ENCODE results near the gene CDC73. TPM values are rescaled to one million over a fixed set of nuclear protein-coding genes. Genes with fewer than 3 reads are reported as not detected.

CDC73 gene
- total RNA-seq, 1 donor: 29.7 TPM

DNA sequence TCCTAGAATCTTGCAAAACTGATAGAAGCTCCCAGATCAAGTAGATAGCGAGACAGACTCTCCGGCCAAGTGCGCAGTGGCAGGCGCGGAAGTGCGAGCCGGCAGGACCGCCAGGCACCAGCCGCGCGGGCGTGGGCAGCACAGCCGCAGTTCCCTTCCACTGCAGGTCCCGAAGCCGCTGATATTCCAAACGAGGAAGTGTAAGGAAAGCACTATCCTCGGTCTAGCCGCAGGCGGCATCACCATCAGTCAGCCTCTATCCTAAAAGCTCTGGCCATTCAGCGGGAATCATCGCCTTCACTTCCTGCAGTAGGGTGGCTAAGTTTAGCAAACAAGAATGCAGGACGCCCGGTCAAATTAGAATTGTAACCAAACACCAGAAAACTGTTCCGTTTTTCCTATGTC lies 17.3 kb upstream of the CDC73 start:
- H3K79me2 ChIP-seq (ENCODE audit: insufficient read depth, low read length): peaks cover 44% of the 10 kb centered on the region
- peak overlapping the region; percentile 92 for H3K4me2 ChIP-seq (ENCODE audit: insufficient read depth, low read length)
- TF ChIP-seq, protein P1, sequence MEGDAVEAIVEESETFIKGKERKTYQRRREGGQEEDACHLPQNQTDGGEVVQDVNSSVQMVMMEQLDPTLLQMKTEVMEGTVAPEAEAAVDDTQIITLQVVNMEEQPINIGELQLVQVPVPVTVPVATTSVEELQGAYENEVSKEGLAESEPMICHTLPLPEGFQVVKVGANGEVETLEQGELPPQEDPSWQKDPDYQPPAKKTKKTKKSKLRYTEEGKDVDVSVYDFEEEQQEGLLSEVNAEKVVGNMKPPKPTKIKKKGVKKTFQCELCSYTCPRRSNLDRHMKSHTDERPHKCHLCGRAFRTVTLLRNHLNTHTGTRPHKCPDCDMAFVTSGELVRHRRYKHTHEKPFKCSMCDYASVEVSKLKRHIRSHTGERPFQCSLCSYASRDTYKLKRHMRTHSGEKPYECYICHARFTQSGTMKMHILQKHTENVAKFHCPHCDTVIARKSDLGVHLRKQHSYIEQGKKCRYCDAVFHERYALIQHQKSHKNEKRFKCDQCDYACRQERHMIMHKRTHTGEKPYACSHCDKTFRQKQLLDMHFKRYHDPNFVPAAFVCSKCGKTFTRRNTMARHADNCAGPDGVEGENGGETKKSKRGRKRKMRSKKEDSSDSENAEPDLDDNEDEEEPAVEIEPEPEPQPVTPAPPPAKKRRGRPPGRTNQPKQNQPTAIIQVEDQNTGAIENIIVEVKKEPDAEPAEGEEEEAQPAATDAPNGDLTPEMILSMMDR (IDR thresholded peaks at IDR 0.05; ENCODE audit: extremely low read depth, low read depth, low read length): no peak
- peaks cover 12% of the 10 kb centered on the region for H3K36me3 ChIP-seq (ENCODE audit: insufficient read depth, low read length)
- H3K4me1 ChIP-seq (ENCODE audit: insufficient read depth, low read length): peaks cover 13% of the 10 kb centered on the region
- H3K4me3 ChIP-seq (ENCODE audit: insufficient read depth, low read length): peak overlapping the region; percentile 76
- peaks cover 2% of the 10 kb centered on the region for H4K20me1 ChIP-seq (ENCODE audit: insufficient read depth, low read length)
- no peaks in the 10 kb centered on the region for H3K9me3 ChIP-seq (ENCODE audit: low read depth, low read length)
- H3K27ac ChIP-seq (ENCODE audit: low read depth, low read length): peak overlapping the region; percentile 77
- no peaks in the 10 kb centered on the region for H3K27me3 ChIP-seq (ENCODE audit: insufficient read depth, low read length)
- DNase-seq (ENCODE audit: insufficient read length, low spot score, missing footprints): peak; percentile 89
- H2AFZ ChIP-seq (ENCODE audit: low read length): peak overlapping the region; percentile 74

DNA sequence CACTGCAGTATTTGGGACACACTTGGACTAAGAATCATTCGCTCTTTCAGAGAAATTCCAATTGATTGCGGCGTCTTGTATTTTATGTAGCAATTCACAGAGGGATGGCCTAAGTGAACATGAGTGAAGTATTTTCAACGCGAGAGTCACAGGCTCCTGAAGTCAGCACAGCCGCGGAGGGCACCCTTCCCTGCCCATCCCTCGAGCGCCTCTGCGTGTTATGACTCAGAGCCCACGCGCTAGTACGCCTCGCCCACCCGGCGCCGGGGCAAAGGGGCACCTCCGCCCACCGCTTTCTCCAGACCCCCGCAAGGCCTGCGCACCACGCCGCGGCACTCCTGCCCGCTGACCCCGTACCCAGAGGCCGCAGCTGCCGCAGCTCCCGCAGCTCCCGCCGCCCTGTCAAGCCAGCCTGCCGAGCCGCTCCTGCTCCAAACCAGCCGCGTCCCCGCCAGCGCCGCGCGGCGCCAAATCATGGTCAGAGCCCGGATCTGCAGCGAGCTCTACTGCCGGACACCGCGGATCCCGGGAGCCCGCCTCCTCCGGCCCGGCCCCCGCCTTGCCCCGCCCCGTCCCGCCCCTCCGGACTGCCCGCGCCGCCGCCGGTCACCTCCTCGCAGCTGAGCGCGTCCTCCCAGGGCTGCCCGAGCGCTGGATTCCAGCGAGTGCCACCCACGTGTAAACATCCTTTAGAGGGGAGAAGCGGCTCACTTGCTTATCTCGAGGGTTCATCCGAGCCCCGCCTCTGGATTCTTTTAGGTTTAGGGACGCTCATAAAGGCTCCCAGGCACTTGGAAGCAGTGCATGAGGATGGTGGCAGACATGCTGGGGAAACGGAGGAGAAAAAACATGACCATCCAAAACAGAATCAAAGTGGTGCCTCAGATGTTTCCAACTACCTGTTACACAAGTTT lies 16.7 kb upstream of the CDC73 start, which contains the start of gene GLRX2:
TSS of gene GLRX2 (minus strand) at position 508 of the 914 bp plus-strand sequence. CDS start at position 476, 32 bp downstream.
- peaks cover 39% of the 10 kb centered on the region for H3K79me2 ChIP-seq (ENCODE audit: insufficient read depth, low read length)
- H3K4me2 ChIP-seq (ENCODE audit: insufficient read depth, low read length): peak within 1 kb of the TSS; percentile 92
- H3K9me3 ChIP-seq (ENCODE audit: low read depth, low read length): no peaks in the 10 kb centered on the region
- H3K4me3 ChIP-seq (ENCODE audit: insufficient read depth, low read length): peak within 1 kb of the TSS; percentile 76
- no peaks in the 10 kb centered on the region for H3K27me3 ChIP-seq (ENCODE audit: insufficient read depth, low read length)
- peaks cover 2% of the 10 kb centered on the region for H4K20me1 ChIP-seq (ENCODE audit: insufficient read depth, low read length)
- TF ChIP-seq, protein P1 (IDR thresholded peaks at IDR 0.05; ENCODE audit: extremely low read depth, low read depth, low read length): no peak
- H3K36me3 ChIP-seq (ENCODE audit: insufficient read depth, low read length): peaks cover 5% of the 10 kb centered on the region
- peak within 1 kb of the TSS; percentile 78 for H3K27ac ChIP-seq (ENCODE audit: low read depth, low read length)
- peaks cover 13% of the 10 kb centered on the region for H3K4me1 ChIP-seq (ENCODE audit: insufficient read depth, low read length)
- DNase-seq (ENCODE audit: insufficient read length, low spot score, missing footprints): peak; percentile 97
- peak within 1 kb of the TSS; percentile 90 for H2AFZ ChIP-seq (ENCODE audit: low read length)

- Histone ChIP-seq H3K9me3 (ENCODE audit: low read depth, low read length) (no peaks in the 10 kb centered on the region), H3K36me3 (ENCODE audit: insufficient read depth, low read length) (peaks cover 4% of the 10 kb centered on the region), H3K27ac (ENCODE audit: low read depth, low read length) (peak overlapping the region; percentile 78), H3K4me1 (ENCODE audit: insufficient read depth, low read length) (peaks cover 13% of the 10 kb centered on the region), H2AFZ (ENCODE audit: low read length) (peak overlapping the region; percentile 90), H3K4me2 (ENCODE audit: insufficient read depth, low read length) (peak overlapping the region; percentile 92), H3K4me3 (ENCODE audit: insufficient read depth, low read length) (peak overlapping the region; percentile 76), H3K79me2 (ENCODE audit: insufficient read depth, low read length) (peaks cover 33% of the 10 kb centered on the region), H3K27me3 (ENCODE audit: insufficient read depth, low read length) (no peaks in the 10 kb centered on the region), H4K20me1 (ENCODE audit: insufficient read depth, low read length) (peaks cover 2% of the 10 kb centered on the region)
- no peak for DNase-seq (ENCODE audit: insufficient read length, low spot score, missing footprints)
- TF ChIP-seq, protein P1 (IDR thresholded peaks at IDR 0.05; ENCODE audit: extremely low read depth, low read depth, low read length): no peak
These were observed 16.0 kb upstream of the CDC73 start for GRCh38 chr1:193105821-193106177.

GRCh38 chr1:193108471-193108870 lies 13.4 kb upstream of the CDC73 start:
- Histone ChIP-seq H3K27ac (ENCODE audit: low read depth, low read length) (no peak overlapping the region), H4K20me1 (ENCODE audit: insufficient read depth, low read length) (no peaks in the 10 kb centered on the region), H3K4me1 (ENCODE audit: insufficient read depth, low read length) (peaks cover 26% of the 10 kb centered on the region), H3K36me3 (ENCODE audit: insufficient read depth, low read length) (no peaks in the 10 kb centered on the region), H3K27me3 (ENCODE audit: insufficient read depth, low read length) (no peaks in the 10 kb centered on the region), H3K4me2 (ENCODE audit: insufficient read depth, low read length) (no peak overlapping the region), H3K9me3 (ENCODE audit: low read depth, low read length) (no peaks in the 10 kb centered on the region), H3K79me2 (ENCODE audit: insufficient read depth, low read length) (peaks cover 8% of the 10 kb centered on the region), H2AFZ (ENCODE audit: low read length) (no peak overlapping the region), H3K4me3 (ENCODE audit: insufficient read depth, low read length) (no peak overlapping the region)
- DNase-seq (ENCODE audit: insufficient read length, low spot score, missing footprints): no peak
- TF ChIP-seq, protein P1 (IDR thresholded peaks at IDR 0.05; ENCODE audit: extremely low read depth, low read depth, low read length): no peak
